Inferior parietal cortex (tissue), 1 donor: ENCODE measurements around the gene CLK1.
"Not testable (repeated sequence)": the region's sequence is repeated elsewhere in the genome, so short reads cannot be mapped to it uniquely, and the experiment has no call there.

Experiments used
- DNase-seq: peaks from one replicate; pipeline ENCODE4 v3.0.0-alpha.2; 2016; ENCODE audit errors: extremely low spot score

Gene CLK1

GRCh38 chr2:200851398-200852248 lies 12.8 kb downstream of the CLK1 start:
- no peak for DNase-seq

GRCh38 chr2:200850512-200851256 lies 13.8 kb downstream of the CLK1 start:
- no peak for DNase-seq

GRCh38 chr2:200847939-200848338 lies 16.5 kb downstream of the CLK1 start:
- DNase-seq: no peak

GRCh38 chr2:200847269-200847668 lies 17.2 kb downstream of the CLK1 start:
- no peak for DNase-seq

GRCh38 chr2:200845669-200846325 lies 18.7 kb downstream of the CLK1 start:
- DNase-seq: no peak

GRCh38 chr2:200845194-200845593 lies 19.3 kb downstream of the CLK1 start:
- DNase-seq: no peak

GRCh38 chr2:200843993-200844948 lies 20.2 kb downstream of the CLK1 start:
- no peak for DNase-seq

- DNase-seq: no peak
These were observed 24.9 kb downstream of the CLK1 start for GRCh38 chr2:200839513-200839912.

GRCh38 chr2:200834701-200835100 lies 29.8 kb downstream of the CLK1 start:
- no peak for DNase-seq

- no peak for DNase-seq
These were observed 35.2 kb downstream of the CLK1 start for GRCh38 chr2:200829258-200829655.

- no peak for DNase-seq
These were observed 35.7 kb downstream of the CLK1 start for GRCh38 chr2:200828572-200829257.

GRCh38 chr2:200828104-200828503 lies 36.4 kb downstream of the CLK1 start:
- no peak for DNase-seq

GRCh38 chr2:200821686-200822245 lies 42.7 kb downstream of the CLK1 start:
- no peak for DNase-seq

GRCh38 chr2:200820573-200821234 lies 43.8 kb downstream of the CLK1 start:
- no peak for DNase-seq

- not testable (repeated sequence) for DNase-seq
These were observed 45.7 kb downstream of the CLK1 start for GRCh38 chr2:200818732-200819131.

GRCh38 chr2:200814917-200815316 lies 49.5 kb downstream of the CLK1 start:
- DNase-seq: no peak

GRCh38 chr2:200814276-200814815 lies 50.1 kb downstream of the CLK1 start:
- DNase-seq: no peak

- DNase-seq: peak; percentile 27
These were observed 52.1 kb downstream of the CLK1 start for GRCh38 chr2:200812122-200813022.
